Suprapubic skin (tissue), 3 donors: ENCODE measurements around the gene LMBR1L.

Experiments
- CTCF ChIP-seq, 2 donors: fragments of 200-600 bp in 1 of 2; fragments of 450-650 bp in 1 of 2; sonication (generic) in 1 of 2; IDR thresholded peaks; one replicate each; pipeline ENCODE4 v1.5.1; 2016 to 2019; ENCODE audit warnings: antibody characterized with exemption in 2 of 2, mild to moderate bottlenecking in 1 of 2, moderate library complexity in 1 of 2
- EP300 ChIP-seq: sonication (generic); formaldehyde crosslinking; IDR thresholded peaks from one replicate; pipeline ENCODE4 v1.6.1; 2017; ENCODE audit warnings: antibody characterized with exemption

- TF ChIP-seq CTCF (IDR thresholded peaks at IDR 0.05) (no peak), EP300 (no peak)
Measured at GRCh38 chr12:49055978-49056754, 54.5 kb downstream of the LMBR1L start.
